Gastroesophageal sphincter (tissue), 4 donors: ENCODE results near the gene ATP5PF. TPM values are rescaled to one million over a fixed set of nuclear protein-coding genes. Genes with fewer than 3 reads are reported as not detected.
"Not testable (repeated sequence)": the region's sequence is repeated elsewhere in the genome, so short reads cannot be mapped to it uniquely, and the experiment has no call there.

ENCODE experiments used
- ATAC-seq: fragments of 150-250 bp; one replicate; pipeline ENCODE4 v1.9.1; 2016; ENCODE audit warnings: mild to moderate bottlenecking, moderate library complexity
- H3K27ac ChIP-seq, 4 donors: fragments of 200-600 bp; sonication (generic) in 3 of 4; 1 replicate in 3 of 4; 2 replicates in 1 of 4; pipeline ENCODE4 v1.5.1; 2016 to 2019
- H3K27me3 ChIP-seq: fragments of 200-600 bp; sonication (generic); one replicate; pipeline ENCODE4 v1.5.1; 2019
- H3K36me3 ChIP-seq, 2 donors: fragments of 200-600 bp; sonication (generic); one replicate each; pipeline ENCODE4 v1.5.1; 2019; ENCODE audit warnings: control low read depth in 1 of 2
- H3K4me1 ChIP-seq, 3 donors: fragments of 200-600 bp; sonication (generic); 1 replicate in 2 of 3; 2 replicates in 1 of 3; pipeline ENCODE4 v1.5.1; 2016 to 2019; ENCODE audit warnings: control low read depth in 2 of 3
- H3K4me3 ChIP-seq, 2 donors: fragments of 200-600 bp; sonication (generic); one replicate each; pipeline ENCODE4 v1.5.1; 2019; ENCODE audit warnings: mild to moderate bottlenecking in 1 of 2, moderate library complexity in 1 of 2
- H3K9me3 ChIP-seq, 3 donors: fragments of 200-600 bp; sonication (generic); one replicate each; pipeline ENCODE4 v1.5.1; 2017 to 2019; ENCODE audit warnings: control low read depth in 2 of 3
- EP300 ChIP-seq: sonication (generic); formaldehyde crosslinking; IDR thresholded peaks from one replicate; pipeline ENCODE4 v1.6.1; 2017; ENCODE audit warnings: antibody characterized with exemption, mild to moderate bottlenecking
- POLR2A ChIP-seq, 2 donors: fragments of 450-650 bp; IDR thresholded peaks; one replicate each; pipeline ENCODE4 v1.6.1; 2017; ENCODE audit warnings: antibody characterized with exemption in 2 of 2, mild to moderate bottlenecking in 2 of 2, moderate library complexity in 1 of 2
- POLR2AphosphoS5 ChIP-seq: sonication (generic); formaldehyde crosslinking; IDR thresholded peaks from one replicate; pipeline ENCODE4 v1.6.1; 2017; ENCODE audit warnings: antibody characterized with exemption
- WGBS, 2 donors: methylation state at CpG; one replicate each; pipeline ENCODE4 v1.1.5; 2018; ENCODE audit warnings: low coverage in 1 of 2; 5-methylcytosine and 5-hydroxymethylcytosine counted together
- total RNA-seq, 4 donors: library from RNA; depleted of rRNA; stranded (reverse); fragments of >200 nt; gene quantifications; one replicate each; pipeline ENCODE4 v1.1.0, GENCODE V29; 2016
- TF ChIP-seq, protein P1 (sequence below), 4 experiments: fragments of 200-600 bp in 2 of 4; fragments of 450-650 bp in 2 of 4; sonication (generic) in 1 of 4; IDR thresholded peaks; one replicate each; pipeline ENCODE4 v1.5.1; 2017 to 2019; ENCODE audit warnings: antibody characterized with exemption in 4 of 4, mild to moderate bottlenecking in 2 of 4, moderate library complexity in 2 of 4

The ATP5PF gene, protein sequence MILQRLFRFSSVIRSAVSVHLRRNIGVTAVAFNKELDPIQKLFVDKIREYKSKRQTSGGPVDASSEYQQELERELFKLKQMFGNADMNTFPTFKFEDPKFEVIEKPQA
- 100 to 1,000 TPM; 108 to 158 (median 130) TPM for total RNA-seq

DNA sequence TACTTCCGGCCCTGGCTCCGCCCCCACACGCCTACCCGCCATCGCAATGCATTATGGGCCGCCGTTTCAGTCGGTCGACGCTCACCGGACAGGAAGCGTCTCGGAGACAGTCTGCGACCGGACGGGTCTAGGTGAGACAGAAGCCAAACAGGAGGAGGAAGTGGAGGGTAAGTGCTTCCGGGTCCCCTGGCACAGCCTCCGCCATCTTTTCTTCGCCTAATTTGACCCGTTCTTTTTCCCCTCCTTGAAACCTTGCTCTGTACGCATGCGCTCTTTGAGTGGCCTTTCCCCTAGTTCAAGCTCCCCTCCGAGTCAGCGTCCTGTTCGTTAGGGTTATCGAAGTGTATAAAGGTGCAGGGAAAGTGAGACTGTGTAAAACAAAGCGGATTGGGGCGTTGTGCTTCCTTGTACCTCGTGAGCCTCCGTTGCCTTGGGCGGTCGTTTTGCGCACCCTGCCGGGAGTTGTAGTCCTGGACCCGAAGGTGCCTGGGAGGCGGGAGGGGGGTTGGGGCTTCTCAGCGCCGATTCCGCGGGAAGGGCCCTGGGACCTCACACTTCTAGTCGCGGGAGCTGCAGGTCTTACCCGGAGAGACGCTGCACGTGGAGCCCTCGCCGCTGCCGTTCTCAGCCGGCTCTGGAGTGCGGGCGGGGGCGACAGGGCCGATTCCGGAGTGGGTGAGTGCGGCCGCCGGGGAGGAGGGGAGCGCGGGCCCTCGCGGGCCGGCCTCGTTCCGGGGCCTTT lies at the start of gene ATP5PF, which contains the start of gene GABPA:
ATP5PF (minus strand) TSS at position 1 of the 742 bp plus-strand sequence. CDS start 5,110 bp downstream, outside the sequence.
GABPA (plus strand) TSS at position 69 of the 742 bp plus-strand sequence. CDS start 6,627 bp downstream, outside the sequence.
- WGBS, 2 donors = 1 to 2% methylated on average over 22 to 26 of the region's 64 CpGs

DNA sequence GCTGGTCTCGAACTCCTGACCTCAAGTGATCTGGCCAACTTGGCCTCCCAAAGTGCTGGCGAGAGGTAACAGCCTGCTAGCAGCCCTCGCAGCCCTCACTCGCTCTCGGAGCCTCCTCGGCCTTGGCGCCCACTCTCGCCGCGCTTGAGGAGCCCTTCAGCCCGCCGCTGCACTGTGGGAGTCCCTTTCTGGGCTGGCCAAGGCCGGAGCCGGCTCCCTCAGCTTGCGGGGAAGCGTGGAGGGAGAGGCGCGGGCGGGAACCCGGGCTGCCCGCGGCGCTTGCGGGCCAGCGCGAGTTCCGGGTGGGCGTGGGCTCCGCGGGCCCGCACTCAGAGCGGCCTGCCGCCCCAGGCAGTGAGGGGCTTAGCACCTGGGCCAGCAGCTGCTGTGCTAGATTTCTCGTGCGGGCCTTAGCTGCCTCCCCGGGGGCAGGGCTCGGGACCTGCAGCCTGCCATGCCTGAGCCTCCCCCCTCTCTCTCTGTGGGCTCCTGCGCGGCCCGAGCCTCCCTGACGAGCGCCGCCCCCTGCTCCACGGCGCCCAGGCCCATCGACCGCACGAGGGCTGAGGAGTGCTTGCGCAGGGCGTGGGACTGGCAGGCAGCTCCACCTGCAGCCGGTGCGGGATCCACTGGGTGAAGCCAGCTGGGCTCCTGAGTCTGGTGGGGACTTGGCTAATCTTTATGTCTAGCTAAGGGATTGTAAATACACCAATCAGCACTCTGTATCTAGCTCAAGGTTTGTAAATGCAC lies 43.6 kb upstream of the ATP5PF start:
- H3K27ac ChIP-seq, H3K4me3 ChIP-seq, ATAC-seq, H3K27me3 ChIP-seq, H3K9me3 ChIP-seq, H3K4me1 ChIP-seq, H3K36me3 ChIP-seq: not testable (repeated sequence)
- 100% methylated on average over 1 of the region's 52 CpGs; no CpG with 5 or more reads in 1 of the 2 donors for WGBS, 2 donors

More for the DNA sequence above, at the start of gene ATP5PF, which contains the start of gene GABPA:
- peak; percentile 97 for ATAC-seq
- Histone ChIP-seq H3K27ac (peak within 1 kb of the TSS; percentile 95 to 100 (median 97)), H3K9me3 (no peaks in the 10 kb centered on the region), H3K4me3 (peak within 1 kb of the TSS; percentile 79 to 91), H3K4me1 (peaks cover 0 to 60% (median 25%) of the 10 kb centered on the region in 3 donors), H3K27me3 (no peaks in the 10 kb centered on the region), H3K36me3 (peaks cover 0 to 3% of the 10 kb centered on the region in 2 donors)
- TF ChIP-seq EP300 (no peak), POLR2A (IDR thresholded peaks at IDR 0.05) (peak; percentile 32 to 49), POLR2AphosphoS5 (peak; percentile 75)
- TF ChIP-seq, protein P1, sequence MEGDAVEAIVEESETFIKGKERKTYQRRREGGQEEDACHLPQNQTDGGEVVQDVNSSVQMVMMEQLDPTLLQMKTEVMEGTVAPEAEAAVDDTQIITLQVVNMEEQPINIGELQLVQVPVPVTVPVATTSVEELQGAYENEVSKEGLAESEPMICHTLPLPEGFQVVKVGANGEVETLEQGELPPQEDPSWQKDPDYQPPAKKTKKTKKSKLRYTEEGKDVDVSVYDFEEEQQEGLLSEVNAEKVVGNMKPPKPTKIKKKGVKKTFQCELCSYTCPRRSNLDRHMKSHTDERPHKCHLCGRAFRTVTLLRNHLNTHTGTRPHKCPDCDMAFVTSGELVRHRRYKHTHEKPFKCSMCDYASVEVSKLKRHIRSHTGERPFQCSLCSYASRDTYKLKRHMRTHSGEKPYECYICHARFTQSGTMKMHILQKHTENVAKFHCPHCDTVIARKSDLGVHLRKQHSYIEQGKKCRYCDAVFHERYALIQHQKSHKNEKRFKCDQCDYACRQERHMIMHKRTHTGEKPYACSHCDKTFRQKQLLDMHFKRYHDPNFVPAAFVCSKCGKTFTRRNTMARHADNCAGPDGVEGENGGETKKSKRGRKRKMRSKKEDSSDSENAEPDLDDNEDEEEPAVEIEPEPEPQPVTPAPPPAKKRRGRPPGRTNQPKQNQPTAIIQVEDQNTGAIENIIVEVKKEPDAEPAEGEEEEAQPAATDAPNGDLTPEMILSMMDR (IDR thresholded peaks at IDR 0.05) = peak in 3 of 4 experiments; percentile 15 to 32 (median 17)

DNA sequence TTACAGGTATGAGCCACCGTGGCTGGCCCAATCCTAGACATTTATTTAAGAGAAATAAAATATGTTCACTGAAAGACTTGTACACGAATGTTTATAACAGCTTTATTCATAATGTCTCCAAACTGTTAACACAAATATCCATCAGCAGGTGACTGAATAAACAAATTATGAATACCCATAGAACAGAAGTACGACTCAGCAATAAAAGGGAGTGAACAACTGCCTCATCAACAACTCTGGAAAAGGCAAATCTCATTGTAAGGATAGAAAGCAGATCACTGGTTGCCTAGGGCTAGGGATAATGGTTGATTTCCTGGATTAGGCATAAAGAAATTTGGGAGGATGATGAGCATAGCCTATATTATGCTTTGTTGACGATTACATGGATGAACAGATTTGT lies 41.7 kb upstream of the ATP5PF start:
- H3K4me3 ChIP-seq = no peak overlapping the region
- 58 to 71% methylated on average over 2 to 3 of the region's 4 CpGs for WGBS, 2 donors
- TF ChIP-seq, protein P1 (IDR thresholded peaks at IDR 0.05) = no peak
- TF ChIP-seq EP300 = no peak
- H3K27me3 ChIP-seq = peaks cover 3% of the 10 kb centered on the region
- H3K36me3 ChIP-seq = no peaks in the 10 kb centered on the region
- no peak for ATAC-seq
- H3K4me1 ChIP-seq = no peaks in the 10 kb centered on the region
- no peaks in the 10 kb centered on the region for H3K9me3 ChIP-seq
- no peak overlapping the region for H3K27ac ChIP-seq

DNA sequence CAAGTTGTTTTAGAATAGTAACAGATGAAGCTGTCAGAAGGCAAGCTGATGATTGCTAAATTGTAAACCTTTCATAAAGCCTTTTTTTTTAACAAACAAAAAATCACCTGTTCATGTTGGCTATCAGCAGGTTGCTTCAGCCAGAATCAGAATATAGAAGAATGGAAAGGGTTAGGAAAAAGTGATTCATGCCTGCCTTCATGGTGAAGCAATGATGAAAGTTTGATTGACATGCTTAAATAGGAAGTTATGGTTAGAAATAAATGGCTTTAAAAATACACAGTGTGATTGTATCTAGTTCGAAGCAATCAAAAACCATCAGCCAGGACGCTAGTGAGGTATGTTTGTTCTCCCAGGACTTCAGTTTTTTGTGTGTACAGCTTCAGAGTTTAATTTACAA lies 38.0 kb upstream of the ATP5PF start:
- 12 to 37% methylated on average over 2 of the region's 2 CpGs for WGBS, 2 donors
- no peak overlapping the region for H3K4me3 ChIP-seq
- H3K9me3 ChIP-seq = no peaks in the 10 kb centered on the region
- H3K4me1 ChIP-seq = no peaks in the 10 kb centered on the region
- peaks cover 0 to 24% of the 10 kb centered on the region in 2 donors for H3K36me3 ChIP-seq
- H3K27ac ChIP-seq = no peak overlapping the region
- no peak for ATAC-seq
- no peaks in the 10 kb centered on the region for H3K27me3 ChIP-seq
- TF ChIP-seq EP300 (no peak), POLR2A (IDR thresholded peaks at IDR 0.05) (no peak)
- TF ChIP-seq, protein P1 (IDR thresholded peaks at IDR 0.05) = no peak

DNA sequence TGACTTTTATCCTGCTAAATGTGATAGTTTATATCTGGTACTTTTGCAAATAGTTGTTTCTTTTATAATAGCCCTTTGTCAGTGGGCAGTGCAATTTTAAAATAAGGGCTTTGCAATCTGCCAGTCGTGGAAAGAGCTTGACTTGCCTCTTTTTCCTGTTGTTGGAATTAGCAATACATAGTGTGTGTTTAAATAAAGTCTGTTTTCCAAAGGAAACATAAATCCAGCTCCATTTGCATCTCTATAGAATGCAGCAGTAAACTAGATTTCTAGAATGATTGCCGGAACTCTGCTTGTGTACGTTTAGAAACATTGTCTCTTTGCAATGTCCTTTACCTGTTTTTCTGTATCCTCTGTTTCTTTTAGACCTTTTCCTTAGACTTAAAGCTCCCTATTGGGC lies 33.2 kb upstream of the ATP5PF start:
- no peak for ATAC-seq
- H3K9me3 ChIP-seq = no peaks in the 10 kb centered on the region
- H3K4me1 ChIP-seq = no peaks in the 10 kb centered on the region
- no peak overlapping the region for H3K27ac ChIP-seq
- peaks cover 2 to 71% of the 10 kb centered on the region in 2 donors for H3K36me3 ChIP-seq
- no peak overlapping the region for H3K4me3 ChIP-seq
- TF ChIP-seq POLR2AphosphoS5 (no peak), POLR2A (IDR thresholded peaks at IDR 0.05) (no peak), EP300 (no peak)
- TF ChIP-seq, protein P1 (IDR thresholded peaks at IDR 0.05) = no peak
- H3K27me3 ChIP-seq = no peaks in the 10 kb centered on the region
- 65 to 85% methylated on average over 3 of the region's 3 CpGs for WGBS, 2 donors
